ENCODE measurements around the gene LMAN1L.

Gene LMAN1L

GRCh38 chr15:74786551-74787165 lies 26.0 kb upstream of the LMAN1L start:
- DNase-seq (ENCODE audit: low read depth in 2 of 2): no peak
- TF ChIP-seq CTCF (IDR thresholded peaks at IDR 0.05; ENCODE audit: low read depth, low read length): no peak
- H3K4me3 ChIP-seq (replicated peaks in 1 of 2; ENCODE audit: low read depth in 2 of 2, low read length in 2 of 2): no peak overlapping the region

- peak; percentile 74 for TF ChIP-seq CTCF (IDR thresholded peaks at IDR 0.05; ENCODE audit: low read depth, low read length)
- peak; percentile 70 to 72 for DNase-seq (ENCODE audit: low read depth in 2 of 2)
- H3K4me3 ChIP-seq (replicated peaks in 1 of 2; ENCODE audit: low read depth in 2 of 2, low read length in 2 of 2): no peak overlapping the region
These were observed 25.2 kb upstream of the LMAN1L start for GRCh38 chr15:74787251-74788041.

GRCh38 chr15:74788042-74788682 lies 24.5 kb upstream of the LMAN1L start:
- H3K4me3 ChIP-seq (replicated peaks in 1 of 2; ENCODE audit: low read depth in 2 of 2, low read length in 2 of 2): no peak overlapping the region
- DNase-seq (ENCODE audit: low read depth in 2 of 2): no peak
- TF ChIP-seq CTCF (IDR thresholded peaks at IDR 0.05; ENCODE audit: low read depth, low read length): no peak

GRCh38 chr15:74788683-74789151 lies 23.9 kb upstream of the LMAN1L start:
- no peak for TF ChIP-seq CTCF (IDR thresholded peaks at IDR 0.05; ENCODE audit: low read depth, low read length)
- DNase-seq (ENCODE audit: low read depth in 2 of 2): no peak
- H3K4me3 ChIP-seq (replicated peaks in 1 of 2; ENCODE audit: low read depth in 2 of 2, low read length in 2 of 2): no peak overlapping the region

GRCh38 chr15:74789171-74789631 lies 23.4 kb upstream of the LMAN1L start:
- TF ChIP-seq CTCF (IDR thresholded peaks at IDR 0.05; ENCODE audit: low read depth, low read length): no peak
- H3K4me3 ChIP-seq (replicated peaks in 1 of 2; ENCODE audit: low read depth in 2 of 2, low read length in 2 of 2): no peak overlapping the region
- no peak for DNase-seq (ENCODE audit: low read depth in 2 of 2)

GRCh38 chr15:74789741-74790079 lies 22.9 kb upstream of the LMAN1L start:
- DNase-seq (ENCODE audit: low read depth in 2 of 2): no peak
- no peak for TF ChIP-seq CTCF (IDR thresholded peaks at IDR 0.05; ENCODE audit: low read depth, low read length)
- no peak overlapping the region for H3K4me3 ChIP-seq (replicated peaks in 1 of 2; ENCODE audit: low read depth in 2 of 2, low read length in 2 of 2)

Data from cardiac fibroblast (primary cell).